ENCODE results near the gene MSMO1. TPM values are rescaled to one million over a fixed set of nuclear protein-coding genes. Genes with fewer than 3 reads are reported as not detected.
"Not testable (repeated sequence)": the region's sequence is repeated elsewhere in the genome, so short reads cannot be mapped to it uniquely, and the experiment has no call there.

Gene MSMO1
- polyA plus RNA-seq, 6 donors from 2014 or later: 14.3 to 32.7 (median 22.8) TPM

DNA sequence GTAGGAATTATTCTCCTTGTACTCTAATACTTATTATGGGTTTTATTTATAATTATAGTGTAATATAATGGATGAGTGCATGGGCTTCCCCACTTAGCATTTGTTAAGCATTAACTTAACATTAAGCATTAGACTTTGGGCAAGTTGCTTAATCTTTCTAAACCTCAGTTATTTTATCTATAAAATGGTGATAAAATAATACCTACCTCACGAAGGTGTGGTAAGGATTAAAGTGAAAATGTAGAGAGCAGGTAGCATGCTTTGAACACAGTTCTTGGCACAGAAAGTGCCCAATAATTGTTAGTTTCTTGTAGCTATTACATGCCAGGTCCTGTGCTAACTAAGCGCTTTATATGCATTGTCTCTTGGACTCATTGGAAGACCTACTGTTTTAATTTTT, 2.6 kb downstream of the MSMO1 start:
- no peaks in the 10 kb centered on the region for H3K9me3 Mint-ChIP-seq
- no peaks in the 10 kb centered on the region for H3K27me3 Mint-ChIP-seq
- H3K4me3 Mint-ChIP-seq: peak overlapping the region in 1 of 8 donors; percentile 82
- DNase-seq: no peak
- H3K36me3 Mint-ChIP-seq: peaks cover 5 to 16% of the 10 kb centered on the region in 2 donors
- H3K4me1 Mint-ChIP-seq: peaks cover 32 to 41% (median 35%) of the 10 kb centered on the region in 3 donors
- H3K27ac Mint-ChIP-seq: no peak overlapping the region
- ATAC-seq (ENCODE audit: low read depth in 2 of 2): no peak

DNA sequence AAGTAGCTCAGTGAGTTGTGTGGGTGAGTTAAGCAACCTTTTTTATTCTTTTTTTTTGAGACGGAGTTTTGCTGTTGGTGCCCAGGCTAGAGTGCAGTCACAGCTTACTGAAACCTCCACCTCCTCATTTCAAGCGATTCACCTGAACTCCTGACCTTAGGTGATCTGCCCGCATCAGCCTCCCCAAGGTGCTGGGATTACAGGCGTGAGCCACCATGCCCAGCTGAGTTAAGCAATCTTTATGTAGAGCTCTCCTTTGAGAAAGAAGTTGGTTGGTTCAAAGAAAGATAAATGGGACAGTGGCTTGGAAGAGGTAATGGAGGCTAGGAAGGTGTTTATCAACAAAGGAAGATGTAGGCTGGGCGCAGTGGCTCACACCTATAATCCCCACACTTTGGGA, 3.2 kb downstream of the MSMO1 start:
- H3K27me3 Mint-ChIP-seq: no peaks in the 10 kb centered on the region
- peak overlapping the region in 2 of 8 donors; percentile 18 to 59 for H3K4me3 Mint-ChIP-seq
- peaks cover 32 to 36% (median 35%) of the 10 kb centered on the region in 3 donors for H3K4me1 Mint-ChIP-seq
- ATAC-seq (ENCODE audit: low read depth in 2 of 2): no peak
- H3K9me3 Mint-ChIP-seq: no peaks in the 10 kb centered on the region
- H3K36me3 Mint-ChIP-seq: peaks cover 5 to 16% of the 10 kb centered on the region in 2 donors
- DNase-seq: no peak
- H3K27ac Mint-ChIP-seq: peak overlapping the region in 2 of 6 donors; percentile 60 to 86

DNA sequence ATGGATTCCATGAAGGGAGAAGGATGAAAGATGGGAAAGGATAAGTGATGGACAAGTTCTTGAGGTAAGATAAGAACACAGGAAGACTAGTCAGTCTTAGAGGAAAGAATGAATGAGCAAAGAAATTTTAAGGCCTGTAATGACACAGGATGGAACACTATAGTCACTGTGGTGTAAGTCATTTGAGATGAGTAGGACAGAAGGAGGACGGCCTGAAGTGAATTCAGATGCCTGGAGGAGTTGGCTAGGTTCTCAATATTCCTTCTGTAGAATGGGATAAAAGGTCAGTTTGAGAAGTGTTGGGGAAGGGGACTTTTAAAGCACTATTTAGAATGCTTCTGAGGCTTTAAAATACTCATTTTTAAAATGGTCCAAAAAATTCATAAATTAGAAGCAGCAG, 3.9 kb downstream of the MSMO1 start:
- Mint-ChIP-seq H3K9me3 (no peaks in the 10 kb centered on the region), H3K4me1 (peaks cover 29 to 32% (median 31%) of the 10 kb centered on the region in 3 donors), H3K27me3 (no peaks in the 10 kb centered on the region), H3K27ac (peak overlapping the region in 3 of 6 donors; percentile 13 to 75 (median 44)), H3K36me3 (peaks cover 5 to 16% of the 10 kb centered on the region in 2 donors), H3K4me3 (peak overlapping the region in 3 of 8 donors; percentile 24 to 48 (median 26))
- ATAC-seq (ENCODE audit: low read depth in 2 of 2) (no peak), DNase-seq (no peak)

DNA sequence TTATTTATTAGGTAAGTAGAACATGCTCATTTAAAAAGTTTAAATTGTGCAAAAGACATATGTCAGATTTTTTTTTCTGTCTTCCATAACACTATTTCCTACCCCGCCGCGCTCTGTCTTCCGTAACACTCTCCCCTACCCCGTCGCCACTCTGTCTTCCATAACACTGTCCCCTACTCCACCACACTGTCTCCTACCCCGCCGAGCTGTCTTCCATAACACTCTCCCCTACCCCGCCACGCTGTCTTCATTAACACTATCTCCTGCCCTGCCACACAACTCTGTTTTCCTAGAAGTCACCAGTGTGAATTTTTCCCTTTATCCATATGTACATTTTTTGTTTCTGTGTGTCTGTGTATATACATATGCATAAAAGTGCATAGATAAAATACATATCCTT, 4.4 kb downstream of the MSMO1 start:
- H3K27me3 Mint-ChIP-seq: no peaks in the 10 kb centered on the region
- peaks cover 27 to 32% (median 29%) of the 10 kb centered on the region in 3 donors for H3K4me1 Mint-ChIP-seq
- no peak for ATAC-seq (ENCODE audit: low read depth in 2 of 2)
- peak overlapping the region in 4 of 6 donors; percentile 3 to 44 (median 14) for H3K27ac Mint-ChIP-seq
- H3K4me3 Mint-ChIP-seq: peak overlapping the region in 2 of 8 donors; percentile 38 to 41
- H3K9me3 Mint-ChIP-seq: no peaks in the 10 kb centered on the region
- H3K36me3 Mint-ChIP-seq: peaks cover 5 to 16% of the 10 kb centered on the region in 2 donors
- no peak for DNase-seq

DNA sequence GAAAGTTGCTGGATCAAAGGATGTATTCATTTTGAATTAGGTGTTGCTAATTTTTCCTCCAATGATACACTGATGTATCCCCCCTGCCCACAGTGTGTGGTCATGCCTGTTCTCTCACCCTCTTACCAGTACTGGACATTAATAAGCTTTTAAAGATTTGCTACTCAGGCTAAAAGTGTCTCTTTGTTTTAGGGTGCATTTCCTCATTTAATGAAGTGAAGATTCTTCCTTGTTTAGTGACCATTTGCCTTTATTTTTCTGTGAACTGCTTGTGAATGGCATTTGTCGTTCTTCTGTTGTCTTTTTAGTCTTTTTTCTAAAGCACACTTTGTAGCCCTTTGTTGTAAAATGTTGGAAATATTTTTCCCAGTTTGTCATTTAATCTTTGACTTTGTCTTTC, 5.0 kb downstream of the MSMO1 start:
- DNase-seq: no peak
- Mint-ChIP-seq H3K27ac (peak overlapping the region in 4 of 6 donors; percentile 7 to 80 (median 64)), H3K36me3 (peaks cover 5 to 16% of the 10 kb centered on the region in 2 donors), H3K27me3 (no peaks in the 10 kb centered on the region), H3K9me3 (no peaks in the 10 kb centered on the region), H3K4me1 (peaks cover 27 to 32% (median 29%) of the 10 kb centered on the region in 3 donors), H3K4me3 (peak overlapping the region in 2 of 8 donors; percentile 37 to 41)
- no peak for ATAC-seq (ENCODE audit: low read depth in 2 of 2)

DNA sequence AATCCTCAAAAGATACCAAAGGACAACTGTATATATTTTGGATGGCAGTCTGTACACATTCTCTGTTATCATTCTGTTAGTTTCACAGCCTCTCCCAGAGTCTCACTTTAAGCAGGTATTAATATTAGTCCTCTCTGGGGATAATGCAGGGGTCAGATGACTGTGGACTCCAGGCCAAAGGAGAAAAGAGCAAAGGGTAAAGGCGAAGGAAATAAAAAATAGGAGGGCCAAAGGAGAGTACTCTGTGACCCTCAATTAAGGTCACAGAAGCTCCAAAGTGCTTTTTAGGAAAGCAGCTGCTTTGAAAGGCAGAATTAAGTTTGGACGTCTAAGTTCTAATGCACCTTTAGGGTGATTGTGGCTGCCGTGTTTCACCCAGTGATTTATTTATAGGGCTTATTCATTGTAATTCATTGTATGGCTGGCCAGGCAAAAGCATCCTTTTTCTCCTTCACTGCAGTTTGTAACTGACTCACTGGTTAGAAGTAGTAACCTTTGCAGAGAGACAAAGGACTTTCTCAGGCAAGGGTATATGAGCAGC, 7.8 kb downstream of the MSMO1 start:
- Mint-ChIP-seq H3K27ac (no peak overlapping the region), H3K4me3 (no peak overlapping the region), H3K27me3 (no peaks in the 10 kb centered on the region), H3K4me1 (peaks cover 27 to 29% (median 28%) of the 10 kb centered on the region in 3 donors), H3K9me3 (no peaks in the 10 kb centered on the region), H3K36me3 (peaks cover 5 to 16% of the 10 kb centered on the region in 2 donors)
- ATAC-seq (ENCODE audit: low read depth in 2 of 2): no peak
- no peak for DNase-seq

DNA sequence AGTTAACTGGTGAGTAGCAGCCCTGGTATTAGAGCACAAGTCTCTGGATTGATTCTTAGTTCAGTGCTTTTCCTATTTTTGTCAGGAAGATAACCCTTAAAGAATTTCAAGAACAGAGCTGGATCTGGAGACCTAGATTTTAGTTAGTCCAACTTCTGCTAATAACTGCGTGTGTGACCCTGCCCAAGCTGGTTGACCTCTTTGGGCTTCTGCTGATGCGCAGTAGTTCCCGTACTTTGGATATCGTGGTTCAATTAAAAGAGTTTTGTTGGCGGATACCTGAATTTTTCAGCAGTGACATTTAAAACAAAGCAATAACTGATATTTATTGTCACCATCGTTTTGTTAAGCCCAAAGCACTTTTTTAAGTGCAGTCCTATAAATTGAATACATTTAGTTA, 9.3 kb downstream of the MSMO1 start:
- H3K27ac Mint-ChIP-seq: no peak overlapping the region
- DNase-seq: no peak
- peaks cover 12 to 16% (median 12%) of the 10 kb centered on the region in 3 donors for H3K4me1 Mint-ChIP-seq
- H3K27me3 Mint-ChIP-seq: no peaks in the 10 kb centered on the region
- no peak overlapping the region for H3K4me3 Mint-ChIP-seq
- ATAC-seq (ENCODE audit: low read depth in 2 of 2): no peak
- H3K36me3 Mint-ChIP-seq: peaks cover 5 to 8% of the 10 kb centered on the region in 2 donors
- no peaks in the 10 kb centered on the region for H3K9me3 Mint-ChIP-seq

DNA sequence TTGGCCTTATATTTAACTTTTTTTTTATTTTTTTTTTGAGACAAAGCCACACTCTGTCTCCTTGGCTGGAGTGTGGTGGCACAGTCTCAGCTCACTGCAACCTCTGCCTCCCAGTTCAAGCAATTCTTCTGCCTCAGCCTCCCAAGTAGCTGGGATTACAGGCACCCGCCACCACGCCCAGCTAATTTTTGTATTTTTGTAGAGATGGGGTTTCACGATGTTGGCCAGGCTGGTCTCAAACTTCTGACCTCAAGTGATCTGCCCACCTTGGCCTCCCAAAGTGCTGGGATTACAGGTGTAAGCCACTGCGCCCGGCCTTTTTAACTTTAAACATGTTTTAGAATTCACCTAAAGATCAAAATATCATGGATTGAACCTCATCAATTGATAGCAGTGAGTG, 14.9 kb downstream of the MSMO1 start:
- not testable (repeated sequence) for ATAC-seq (ENCODE audit: low read depth in 2 of 2); H3K4me1 Mint-ChIP-seq; H3K27me3 Mint-ChIP-seq; H3K9me3 Mint-ChIP-seq; DNase-seq; H3K36me3 Mint-ChIP-seq; H3K4me3 Mint-ChIP-seq
- peak overlapping the region in 4 of 6 donors; percentile 26 to 57 (median 42) for H3K27ac Mint-ChIP-seq

DNA sequence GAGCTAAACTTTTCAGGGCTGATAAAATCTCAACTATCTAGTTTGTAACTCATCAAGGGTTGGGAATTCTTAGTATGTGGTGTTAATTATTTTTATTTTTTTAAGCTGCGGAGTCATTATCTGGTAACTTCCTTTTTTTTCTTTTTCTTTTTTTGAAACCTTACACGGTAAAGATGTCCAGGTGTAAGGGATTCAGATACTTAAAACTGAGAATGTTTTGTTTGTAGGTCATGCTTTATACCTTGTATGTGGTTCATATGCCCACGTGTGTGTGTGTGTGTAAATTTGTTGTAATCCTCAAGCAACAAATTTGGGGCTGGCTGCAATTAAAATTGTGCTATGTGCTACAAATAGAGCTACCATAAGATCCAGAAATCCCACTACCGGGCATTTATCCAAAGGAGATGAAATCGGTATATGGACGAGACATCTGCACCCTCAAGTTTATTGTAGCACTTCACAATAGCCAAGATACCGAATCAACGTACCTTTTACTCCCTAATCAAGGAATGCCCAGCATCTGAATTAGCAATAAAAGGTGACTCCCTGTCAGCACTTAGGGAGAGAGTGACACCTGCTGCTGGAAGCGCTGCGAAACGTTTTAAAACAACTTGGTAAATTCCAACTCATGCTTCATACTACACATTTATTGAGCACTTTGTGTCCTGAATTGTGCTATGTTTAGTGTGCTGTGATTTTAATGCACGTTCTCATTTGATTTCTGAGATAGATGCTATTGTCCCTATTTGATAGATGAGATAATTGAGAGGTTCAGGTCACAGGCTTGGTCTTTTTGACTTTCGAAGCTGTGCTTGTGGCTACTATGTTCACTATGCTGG, 16.1 kb downstream of the MSMO1 start:
- no peak for ATAC-seq (ENCODE audit: low read depth in 2 of 2)
- peaks cover 0 to 2% (median 0%) of the 10 kb centered on the region in 3 donors for H3K4me1 Mint-ChIP-seq
- H3K27me3 Mint-ChIP-seq: no peaks in the 10 kb centered on the region
- H3K4me3 Mint-ChIP-seq: no peak overlapping the region
- H3K27ac Mint-ChIP-seq: peak overlapping the region in 1 of 6 donors; percentile 49
- DNase-seq: no peak
- H3K9me3 Mint-ChIP-seq: no peaks in the 10 kb centered on the region
- H3K36me3 Mint-ChIP-seq: no peaks in the 10 kb centered on the region

DNA sequence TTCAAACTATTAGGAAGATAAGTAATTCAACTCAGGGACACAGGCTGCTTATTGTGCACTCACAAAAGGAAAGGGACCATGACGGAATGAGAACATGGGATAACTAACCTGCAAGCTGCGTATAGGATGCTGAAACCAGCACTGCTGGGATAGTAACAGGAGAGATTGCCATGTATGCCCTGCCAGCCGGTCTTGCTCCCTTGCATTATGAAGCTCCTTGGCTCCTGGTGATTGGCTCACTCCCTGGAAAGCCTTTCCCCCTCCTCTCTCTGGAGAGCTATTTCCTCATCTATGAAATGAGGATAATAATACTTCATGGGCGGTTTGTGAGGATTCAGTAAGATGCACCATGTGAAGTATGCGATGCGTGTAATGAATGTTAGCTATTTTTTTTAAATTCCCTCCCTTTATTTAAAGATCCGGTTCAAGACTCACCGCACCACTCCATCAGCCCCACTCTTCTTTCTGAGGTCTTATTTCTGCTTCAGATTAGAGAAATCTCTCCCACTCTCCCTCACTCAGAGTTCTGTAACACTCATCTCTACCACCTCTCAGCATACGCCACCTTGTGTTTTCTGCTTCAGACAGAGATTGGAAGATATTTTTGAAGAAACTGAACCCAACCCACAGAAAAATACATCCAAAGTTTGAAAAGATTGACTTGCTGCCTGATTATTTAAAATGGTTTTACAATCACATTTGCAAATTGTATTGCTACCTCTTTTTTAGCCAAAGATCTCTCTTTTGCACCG, 18.4 kb downstream of the MSMO1 start:
- Mint-ChIP-seq H3K4me3 (no peak overlapping the region), H3K4me1 (peaks cover 0 to 2% (median 0%) of the 10 kb centered on the region in 3 donors), H3K9me3 (no peaks in the 10 kb centered on the region), H3K27ac (peak overlapping the region in 1 of 6 donors; percentile 46), H3K36me3 (peaks cover 0 to 4% of the 10 kb centered on the region in 2 donors), H3K27me3 (peaks cover 0 to 3% (median 2%) of the 10 kb centered on the region in 3 donors)
- no peak for ATAC-seq (ENCODE audit: low read depth in 2 of 2)
- DNase-seq: no peak

DNA sequence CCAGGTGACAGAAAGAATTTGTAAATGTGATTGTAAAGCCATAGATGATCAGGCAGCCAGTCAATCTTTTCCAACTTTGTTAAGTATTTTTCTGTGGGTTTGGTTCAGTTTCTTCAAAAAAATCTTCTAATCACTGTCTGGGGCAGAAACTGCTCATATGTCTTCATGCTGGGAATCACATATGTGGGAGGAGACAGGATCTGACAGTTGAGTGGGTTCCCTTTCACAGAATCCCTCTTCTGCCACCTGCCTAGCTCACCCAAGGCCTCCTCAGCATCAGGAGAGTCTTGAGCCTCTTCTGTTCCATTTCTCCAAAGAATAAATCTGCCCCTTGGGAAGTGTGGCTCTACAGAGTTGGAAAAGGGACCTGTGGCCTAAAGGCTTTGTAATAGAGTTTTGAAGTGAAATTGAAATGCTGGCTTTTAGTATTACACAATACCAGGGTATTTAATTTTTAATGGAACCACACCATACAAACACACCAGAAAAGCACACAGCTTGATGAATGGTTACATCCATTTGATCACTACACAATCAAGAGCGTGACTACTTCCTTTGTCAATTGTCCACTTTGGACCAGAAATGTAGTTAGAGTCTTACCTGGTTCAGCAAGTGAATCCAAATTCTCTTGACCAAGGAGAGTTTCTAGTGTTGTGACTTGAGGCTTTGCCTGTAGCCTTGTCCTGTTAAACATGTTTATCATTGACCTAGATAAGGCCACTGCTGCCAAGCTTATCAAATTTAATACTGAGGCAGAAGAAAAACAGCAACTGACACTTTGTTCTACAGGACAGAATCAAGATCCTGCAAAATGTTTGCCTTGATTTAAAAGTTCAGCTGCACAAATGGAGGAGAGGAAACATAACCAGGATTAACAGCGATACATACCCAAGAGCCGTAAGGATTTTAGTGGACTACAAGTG, 20.4 kb downstream of the MSMO1 start:
- Mint-ChIP-seq H3K36me3 (peaks cover 0 to 7% of the 10 kb centered on the region in 2 donors), H3K4me3 (no peak overlapping the region), H3K4me1 (peaks cover 0 to 2% (median 0%) of the 10 kb centered on the region in 3 donors), H3K27me3 (peaks cover 7 to 18% (median 8%) of the 10 kb centered on the region in 3 donors), H3K27ac (no peak overlapping the region), H3K9me3 (no peaks in the 10 kb centered on the region)
- ATAC-seq (ENCODE audit: low read depth in 2 of 2) (no peak), DNase-seq (no peak)

DNA sequence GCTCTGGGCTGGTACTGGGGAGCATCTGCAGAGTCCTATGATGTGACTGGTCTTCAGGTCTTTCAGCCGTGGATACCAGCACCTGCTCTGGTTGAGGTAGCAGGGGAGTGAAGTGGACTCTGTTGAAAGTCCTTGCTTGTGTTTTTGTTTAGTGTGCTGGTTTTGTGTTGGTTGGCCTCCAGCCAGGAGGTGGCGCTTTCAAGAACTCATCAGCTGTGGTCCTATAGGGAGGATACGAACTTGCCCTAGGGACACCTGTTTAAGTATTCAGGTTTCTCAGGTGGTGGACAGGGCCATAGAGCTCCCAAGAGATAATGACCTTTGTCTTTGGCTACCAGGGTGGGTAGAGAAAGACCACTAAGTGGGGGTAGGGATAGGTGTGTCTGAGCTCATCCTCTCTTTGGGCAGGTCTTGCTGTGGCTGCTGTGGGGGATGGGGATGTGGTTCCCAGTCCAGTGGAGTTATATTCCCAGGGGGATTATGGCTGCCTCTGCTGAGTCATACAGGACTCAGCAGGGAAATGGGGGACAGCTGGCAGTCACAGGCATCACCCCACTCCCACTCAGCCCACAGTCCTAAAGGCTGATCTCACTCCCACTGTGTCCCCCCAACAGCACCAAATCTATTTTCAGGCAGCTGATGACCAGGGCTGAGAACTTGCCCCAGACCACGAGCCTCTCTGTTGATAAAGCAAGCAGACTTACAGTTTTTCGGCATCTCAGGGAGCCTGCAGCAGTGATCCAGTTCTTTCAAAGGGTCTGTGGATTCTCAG, 24.1 kb downstream of the MSMO1 start:
- Mint-ChIP-seq H3K36me3 (peaks cover 0 to 7% of the 10 kb centered on the region in 2 donors), H3K27ac (peak overlapping the region in 2 of 6 donors; percentile 20 to 59), H3K4me1 (no peaks in the 10 kb centered on the region), H3K9me3 (no peaks in the 10 kb centered on the region), H3K4me3 (no peak overlapping the region), H3K27me3 (peaks cover 11 to 27% (median 16%) of the 10 kb centered on the region in 3 donors)
- DNase-seq (no peak), ATAC-seq (ENCODE audit: low read depth in 2 of 2) (no peak)

Data from naive B cell (primary cell).